Cerebellar nuclear complex (tissue), 1 donor: Measurements from ENCODE around the gene MYH3.

Experiments used
- DNase-seq, 2 experiments: peaks; one replicate each; lab custom pipeline; 2025; lab: John Stamatoyannopoulos, UW

MYH3 gene

GRCh38 chr17:10648956-10649355 lies 8.2 kb downstream of the MYH3 start:
- DNase-seq = no peak

DNA sequence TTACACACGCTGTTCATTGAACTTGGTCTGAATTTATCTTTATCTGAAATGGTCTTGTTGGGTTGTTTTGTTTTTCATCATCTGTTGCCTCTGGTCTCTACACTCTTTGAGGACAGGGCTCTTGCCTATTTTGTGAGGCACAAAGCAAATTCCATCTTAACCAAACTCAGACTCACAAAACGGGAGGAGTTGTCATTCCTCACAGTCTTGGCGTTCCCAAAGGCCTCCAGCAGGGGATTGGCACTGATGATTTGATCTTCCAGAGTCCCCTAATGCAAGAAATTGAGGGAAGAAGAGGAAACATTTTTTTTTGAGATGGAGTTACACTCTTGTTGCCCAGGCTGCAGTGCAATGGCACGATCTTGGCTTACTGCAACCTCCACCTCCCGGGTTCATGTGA lies 8.7 kb downstream of the MYH3 start:
- no peak for DNase-seq

GRCh38 chr17:10646392-10646990 lies 10.6 kb downstream of the MYH3 start:
- DNase-seq = no peak

GRCh38 chr17:10640475-10640874 lies 16.6 kb downstream of the MYH3 start:
- no peak for DNase-seq

DNA sequence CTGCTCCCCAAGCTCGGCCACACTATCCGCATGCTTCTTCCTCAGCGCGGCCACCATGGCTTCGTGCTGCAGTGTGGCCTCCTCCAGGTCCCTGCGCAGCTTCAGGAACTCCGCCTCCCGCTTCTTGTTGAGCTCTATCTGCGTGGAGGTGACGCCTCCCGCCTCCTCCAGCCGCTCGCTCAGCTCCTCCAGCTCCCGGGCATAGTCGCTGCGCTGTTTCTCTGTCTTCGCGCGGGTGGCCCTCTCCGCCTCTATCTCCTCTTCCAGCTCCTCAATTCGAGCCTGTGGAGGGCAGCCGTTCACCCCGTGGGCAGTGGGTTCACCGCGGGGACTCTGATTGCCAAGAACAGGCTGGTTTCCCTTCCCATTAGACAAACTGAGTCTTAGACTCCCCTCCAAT lies 19.0 kb downstream of the MYH3 start:
- DNase-seq = no peak

- no peak for DNase-seq
These were observed 21.8 kb downstream of the MYH3 start for GRCh38 chr17:10635290-10635689.

GRCh38 chr17:10633738-10634379 lies 23.2 kb downstream of the MYH3 start:
- DNase-seq = no peak

DNA sequence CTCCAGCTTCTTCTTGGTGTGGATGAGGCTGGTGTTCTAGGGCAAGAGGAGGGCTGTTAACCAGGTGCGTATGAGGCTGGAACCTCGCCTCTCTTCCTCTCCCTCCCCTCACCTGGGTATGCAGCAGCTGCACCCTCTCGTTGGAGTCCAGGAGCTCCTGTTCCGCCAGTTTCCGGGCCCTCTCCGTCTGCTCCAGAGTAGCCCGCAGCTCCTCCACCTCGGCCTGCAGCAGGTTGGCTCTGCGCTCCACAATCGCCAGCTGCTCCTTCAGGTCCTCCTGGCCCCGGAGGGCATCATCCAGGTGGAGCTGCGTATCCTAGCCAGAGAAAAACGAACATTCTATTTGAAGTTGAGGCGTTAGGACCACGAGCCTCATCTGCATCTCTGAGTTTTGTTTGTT lies 25.4 kb downstream of the MYH3 start:
- no peak for DNase-seq

- DNase-seq = no peak
These were observed 25.9 kb downstream of the MYH3 start for GRCh38 chr17:10631048-10631700.

- no peak for DNase-seq
These were observed 27.4 kb downstream of the MYH3 start for GRCh38 chr17:10629706-10630105.

GRCh38 chr17:10628756-10629155 lies 28.4 kb downstream of the MYH3 start:
- no peak for DNase-seq

- DNase-seq = no peak
These were observed 30.7 kb downstream of the MYH3 start for GRCh38 chr17:10626390-10626789.

GRCh38 chr17:10624969-10625368 lies 32.1 kb downstream of the MYH3 start:
- DNase-seq = no peak

DNA sequence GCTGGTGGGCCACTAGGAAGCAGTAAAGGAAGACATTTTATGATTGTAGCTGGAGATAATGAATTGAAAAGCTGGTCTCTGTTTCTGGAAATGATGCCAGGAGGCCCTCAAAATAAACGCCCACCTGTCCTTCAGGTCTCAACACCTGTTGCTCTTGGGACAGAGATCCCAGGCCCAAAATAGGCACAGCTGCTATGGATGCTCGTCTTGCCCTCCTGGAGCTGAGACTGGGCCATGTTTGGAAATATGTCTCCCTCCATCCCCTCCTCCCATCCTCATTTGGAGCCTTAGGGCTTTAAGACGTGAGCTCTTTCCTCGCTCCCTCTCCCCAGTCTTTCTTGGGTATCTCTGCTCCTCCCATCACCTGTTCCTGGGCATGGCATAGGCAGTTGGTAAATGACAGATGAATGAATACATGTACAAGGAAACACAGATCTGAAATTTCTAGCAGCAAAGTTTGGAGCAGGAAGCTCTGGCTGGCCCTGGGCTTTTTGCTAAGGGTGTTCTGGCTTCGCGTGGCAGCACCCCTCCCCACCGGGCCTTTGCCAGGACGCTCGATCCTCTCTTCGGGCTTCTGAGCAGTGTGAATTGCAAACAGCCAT lies 33.3 kb downstream of the MYH3 start:
- no peak for DNase-seq

DNA sequence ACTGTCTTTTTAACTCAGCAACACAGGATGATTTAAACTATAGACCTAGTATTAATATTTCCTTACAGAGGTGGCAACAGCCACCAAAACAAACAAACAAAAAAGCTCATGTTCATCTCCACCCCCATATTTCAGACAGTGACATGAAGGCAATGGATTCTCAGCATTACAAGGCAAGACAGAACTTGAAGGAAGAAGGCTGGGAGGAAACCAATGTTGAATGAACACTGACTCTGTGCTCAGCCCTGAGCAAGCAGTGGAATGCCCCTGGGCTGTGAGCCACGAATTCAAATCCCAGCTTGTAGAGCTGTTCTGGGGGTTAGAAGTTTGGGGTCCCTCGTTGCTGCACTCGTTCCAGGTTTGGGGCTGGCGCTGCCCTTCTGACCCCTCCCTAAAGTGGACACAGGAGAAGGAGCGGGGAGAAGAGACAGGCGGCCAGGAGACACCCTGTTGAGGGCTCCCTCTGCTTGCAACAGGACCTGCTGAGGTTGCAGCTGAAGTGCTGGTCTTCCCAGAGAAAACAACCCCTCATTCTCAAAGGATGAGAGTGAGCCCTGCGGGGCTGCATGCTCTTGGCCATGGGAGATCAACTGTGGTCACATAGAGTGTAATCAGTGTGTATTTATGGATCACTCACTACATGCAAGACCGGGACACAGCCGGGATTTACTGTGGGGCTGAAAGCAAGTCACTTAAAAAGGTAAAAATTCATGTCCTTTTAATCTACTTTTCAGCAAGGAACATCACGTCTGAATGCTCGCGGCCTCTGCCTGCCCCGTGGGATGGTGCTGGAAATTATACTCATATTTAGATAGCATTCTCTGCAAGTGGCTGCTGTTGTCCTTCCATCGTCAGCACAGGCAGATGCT lies 34.3 kb downstream of the MYH3 start:
- no peak for DNase-seq

GRCh38 chr17:10621397-10621796 lies 35.7 kb downstream of the MYH3 start:
- DNase-seq = no peak

DNA sequence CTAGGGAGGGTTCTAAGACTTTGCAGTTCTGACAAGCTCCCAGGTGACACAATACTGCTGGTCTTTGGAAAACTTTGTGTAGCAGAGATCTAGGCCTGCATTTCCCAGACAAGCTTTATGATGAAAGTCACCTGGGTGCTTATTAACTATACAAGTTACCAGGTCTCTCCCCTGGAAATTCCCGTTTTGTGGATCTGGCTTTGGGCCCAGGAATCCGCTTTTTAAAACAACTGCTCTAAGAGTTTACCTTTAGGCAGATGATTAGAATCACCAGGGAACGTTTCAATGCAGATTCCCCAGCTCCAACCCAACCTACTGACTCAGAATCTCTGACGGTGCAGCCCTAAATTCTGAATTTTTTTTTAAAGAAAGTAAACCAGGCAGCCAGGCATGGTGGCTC lies 36.3 kb downstream of the MYH3 start:
- DNase-seq = no peak

DNA sequence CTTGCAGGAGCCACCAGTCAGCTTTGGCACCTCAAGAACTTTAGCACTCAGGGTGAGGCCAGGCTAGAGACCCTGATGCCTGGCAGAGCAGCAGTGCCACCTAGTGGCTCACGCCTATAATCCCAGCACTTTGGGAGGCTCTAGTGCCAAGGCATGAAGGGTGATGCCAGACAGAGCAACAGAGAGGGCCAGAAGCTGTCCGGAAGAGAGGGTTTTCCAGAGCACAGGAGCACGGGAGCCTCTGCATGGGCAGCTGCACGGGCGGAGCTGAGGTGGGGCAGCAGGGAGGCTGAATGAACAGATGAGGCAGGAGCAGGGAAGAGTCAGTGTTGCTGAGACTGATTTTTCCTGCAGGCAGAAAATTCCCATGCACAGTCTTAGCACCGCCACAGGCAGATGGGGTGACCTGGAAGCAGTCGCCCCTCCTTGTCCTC lies 38.9 kb downstream of the MYH3 start:
- no peak for DNase-seq

DNA sequence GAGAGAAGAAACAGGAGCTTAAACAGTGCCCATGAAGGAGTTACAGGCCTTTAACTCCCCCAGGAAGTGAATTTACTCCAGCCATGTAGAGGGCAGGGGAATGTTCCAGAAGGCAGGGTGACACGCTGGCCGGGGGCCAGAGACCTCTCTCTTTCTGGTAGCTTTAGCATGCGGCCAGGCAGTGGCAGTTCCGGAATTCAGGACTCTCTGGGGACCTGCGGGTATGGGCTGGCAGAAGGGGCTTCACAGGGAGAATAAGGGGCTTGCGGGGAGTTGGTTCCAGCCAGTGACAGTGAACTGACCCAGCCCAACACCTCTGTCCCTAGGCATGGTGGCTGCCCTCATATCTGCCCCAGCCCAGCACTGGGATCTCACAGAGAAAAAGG lies 40.0 kb downstream of the MYH3 start:
- DNase-seq = no peak

DNA sequence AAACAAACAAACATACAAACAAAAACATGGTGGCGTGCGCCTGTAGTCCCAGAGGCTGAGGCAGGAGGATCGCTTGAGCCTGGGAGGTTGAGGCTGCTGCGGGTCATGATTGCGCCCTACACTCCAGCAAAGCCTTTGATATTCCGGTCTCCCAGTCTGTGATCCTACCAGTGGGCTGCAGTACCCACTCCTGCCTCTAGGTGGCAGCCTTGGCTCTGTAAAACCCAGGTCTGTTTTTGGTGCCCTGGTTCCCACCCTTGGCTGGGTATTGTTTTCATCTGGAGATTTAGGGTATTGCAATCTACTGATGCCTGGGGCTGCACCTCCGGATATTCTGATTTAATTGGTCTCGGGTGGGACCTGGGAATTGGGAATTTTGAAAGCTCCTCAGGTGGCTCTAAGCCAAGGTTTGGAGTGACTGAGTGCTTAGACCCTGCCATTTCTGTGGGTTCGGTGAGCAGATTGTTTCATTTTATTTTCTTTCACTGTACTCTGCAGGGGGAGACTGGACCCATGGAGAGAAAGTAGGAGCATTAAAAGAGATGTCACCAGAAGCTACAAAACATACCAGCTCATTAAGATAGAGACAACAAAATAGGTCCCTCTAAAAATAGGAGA lies 40.5 kb downstream of the MYH3 start:
- DNase-seq = no peak

DNA sequence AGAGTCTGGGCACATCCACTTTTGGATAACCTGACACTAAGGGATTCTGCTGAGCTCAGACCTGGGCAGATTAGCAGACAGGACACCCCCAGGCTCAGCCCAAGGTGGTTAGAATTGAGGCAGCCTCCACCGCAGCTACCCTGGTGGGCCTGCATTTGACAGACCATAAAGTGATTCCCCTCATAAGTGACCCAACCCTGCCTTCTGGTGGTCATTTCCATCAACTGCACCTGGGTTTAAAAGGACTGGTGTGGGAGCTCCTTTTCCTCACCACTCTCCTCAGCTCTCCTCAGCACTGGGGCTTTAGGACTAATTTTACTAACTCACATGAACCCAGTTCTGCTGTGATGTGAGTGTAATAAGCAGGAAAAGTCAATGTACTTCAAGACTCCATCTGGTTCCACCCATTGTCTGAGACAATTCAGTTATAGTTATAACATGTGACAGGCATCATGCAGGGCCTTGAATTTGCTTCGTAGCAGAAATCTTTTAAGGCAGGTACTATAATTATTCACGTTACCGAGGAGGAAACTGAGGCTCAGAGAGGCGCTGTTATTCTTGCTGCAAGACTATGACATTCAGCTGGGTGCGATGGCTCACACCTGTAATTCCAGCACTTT lies 42.5 kb downstream of the MYH3 start:
- DNase-seq = no peak
